ENCODE results near the gene SERBP1. TPM values are rescaled to one million over a fixed set of nuclear protein-coding genes. Genes with fewer than 3 reads are reported as not detected.

SERBP1 gene
- total and polyA plus RNA-seq, 2 of the 8 experiments (the other 6 are each of a cell fraction or from before 2014, with no cell fraction given) = 229 to 536 TPM

DNA sequence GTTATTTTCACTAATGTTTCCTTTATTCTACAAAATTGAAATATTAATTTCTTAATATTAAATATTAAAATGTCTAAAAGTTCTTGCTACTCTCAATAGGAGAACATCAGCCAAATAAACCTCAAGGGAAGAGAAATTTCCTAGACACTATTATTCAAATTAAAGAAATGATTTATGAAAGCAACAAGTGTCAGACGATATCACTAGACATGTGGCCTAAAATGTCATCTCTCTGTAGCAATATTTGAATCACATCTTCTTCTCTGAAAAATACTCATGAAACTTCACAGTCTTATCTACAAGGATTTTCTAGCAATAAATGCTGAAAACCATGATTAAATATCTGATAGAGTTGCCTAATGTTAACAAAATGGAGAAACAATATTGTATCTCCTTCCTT is 2.5 kb upstream of the SERBP1 start:
- peaks cover 7% of the 10 kb centered on the region for H3K23me2 ChIP-seq (ENCODE audit: low read depth, low read length)
- DNase-seq (ENCODE audit: low read depth in 1 of 2, low spot score in 2 of 2) = no peak

More for the DNA sequence above, 2.5 kb upstream of the SERBP1 start:
- no peak overlapping the region for H3K56ac ChIP-seq (replicated peaks; ENCODE audit: insufficient read length, low read depth, low read length)
- peaks cover 0 to 12% (median 2%) of the 10 kb centered on the region in 4 experiments; a peak in 3 of 7 replicates for H3K4me1 ChIP-seq (replicated peaks in 1 of 4; ENCODE audit: control insufficient read depth in 3 of 4, insufficient read depth in 4 of 4, low read length in 3 of 4)
- H2BK15ac ChIP-seq (ENCODE audit: low read length) = no peak overlapping the region
- 0 out of 4 replicates have a peak overlapping the region, but pooled peaks of 1 of the 2 experiments have one; percentile 91 for H3K4me2 ChIP-seq (ENCODE audit: insufficient read depth in 1 of 2, low read depth in 2 of 2, low read length in 2 of 2)
- peaks cover 21 to 34% of the 10 kb centered on the region in 2 experiments for H3K79me2 ChIP-seq (ENCODE audit: control insufficient read depth in 1 of 2, insufficient read depth in 2 of 2, low read length in 2 of 2)
- ChIA-PET CTCF (ENCODE audit: partially characterized antibody) (interaction anchor here (0.8 to 6.7 kb wide), 9 partner anchors 9 to 219 kb away, joined by 3 to 40 read pairs (median 5); no protein-coding TSS in a partner anchor), POLR2A (ENCODE audit: partially characterized antibody) (interaction anchor here (0.6 to 7.8 kb wide), 12 partner anchors 8 to 121 kb away, joined by 3 to 153 read pairs (median 27); no protein-coding TSS in a partner anchor)
- FAIRE-seq = no peak
- WGBS, 2 experiments (ENCODE audit: extremely low coverage in 1 of 2, insufficient coverage in 1 of 2, insufficient read length in 1 of 2, insufficient replicate concordance in 2 of 2, low coverage in 1 of 2, low lambda C conversion rate in 2 of 2, missing lambda C conversion rate in 1 of 2) = 90% methylated on average over 1 of the region's 1 CpG; no CpG with 5 or more reads in 1 of the 2 experiments
- no peak overlapping the region for H2BK5ac ChIP-seq (ENCODE audit: low read depth, low read length)
- peaks cover 14 to 20% of the 10 kb centered on the region in 2 experiments for H4K20me1 ChIP-seq (replicated peaks in 1 of 2; ENCODE audit: control insufficient read depth in 1 of 2, insufficient read depth in 2 of 2, low read length in 2 of 2)
- TF ChIP-seq KDM5A (IDR thresholded peaks at IDR 0.05; ENCODE audit: low read length) (no peak), POLR2AphosphoS5 (IDR thresholded peaks at IDR 0.05; ENCODE audit: low read depth, low read length) (no peak), BACH1 (IDR thresholded peaks at IDR 0.05; ENCODE audit: low read length) (no peak), SP2 (IDR thresholded peaks at IDR 0.05; ENCODE audit: low read length) (no peak), JUN (IDR thresholded peaks at IDR 0.05; ENCODE audit: low read depth, low read length) (no peak), TAF1 (IDR thresholded peaks at IDR 0.05; ENCODE audit: low read depth, low read length) (no peak), GTF2F1 (IDR thresholded peaks at IDR 0.05; ENCODE audit: borderline replicate concordance, low read depth, low read length) (no peak), TCF12 (IDR thresholded peaks at IDR 0.05; ENCODE audit: low read depth, low read length) (no peak), POU5F1 (IDR thresholded peaks at IDR 0.05; ENCODE audit: low read depth, low read length) (no peak)
- TF ChIP-seq, protein P1, sequence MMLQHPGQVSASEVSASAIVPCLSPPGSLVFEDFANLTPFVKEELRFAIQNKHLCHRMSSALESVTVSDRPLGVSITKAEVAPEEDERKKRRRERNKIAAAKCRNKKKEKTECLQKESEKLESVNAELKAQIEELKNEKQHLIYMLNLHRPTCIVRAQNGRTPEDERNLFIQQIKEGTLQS (IDR thresholded peaks at IDR 0.05; ENCODE audit: insufficient read depth, low read depth, low read length) = no peak
- TF ChIP-seq, protein P2, sequence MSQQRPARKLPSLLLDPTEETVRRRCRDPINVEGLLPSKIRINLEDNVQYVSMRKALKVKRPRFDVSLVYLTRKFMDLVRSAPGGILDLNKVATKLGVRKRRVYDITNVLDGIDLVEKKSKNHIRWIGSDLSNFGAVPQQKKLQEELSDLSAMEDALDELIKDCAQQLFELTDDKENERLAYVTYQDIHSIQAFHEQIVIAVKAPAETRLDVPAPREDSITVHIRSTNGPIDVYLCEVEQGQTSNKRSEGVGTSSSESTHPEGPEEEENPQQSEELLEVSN (IDR thresholded peaks at IDR 0.05) = no peak
- no peak overlapping the region for H2BK20ac ChIP-seq (ENCODE audit: low read length)
- H2AFZ ChIP-seq (ENCODE audit: low read length) = no peak overlapping the region
- H3K18ac ChIP-seq (ENCODE audit: extremely low read depth, low read length) = no peak overlapping the region
- H3K23ac ChIP-seq (ENCODE audit: insufficient read length) = no peak overlapping the region
- H3K9me3 ChIP-seq (ENCODE audit: insufficient read depth in 2 of 2, low read depth in 1 of 2, low read length in 1 of 2) = no peaks in the 10 kb centered on the region
- no peak overlapping the region for H3K14ac ChIP-seq (ENCODE audit: insufficient read length)
- H2AK5ac ChIP-seq (ENCODE audit: low read depth, low read length) = no peak overlapping the region
- no peak overlapping the region for H3K4me3 ChIP-seq (ENCODE audit: extremely low read depth in 1 of 4, insufficient read depth in 2 of 4, low read depth in 3 of 4, low read length in 4 of 4)
- H4K91ac ChIP-seq (replicated peaks; ENCODE audit: insufficient read length, low read length) = no peak overlapping the region
- H3K27ac ChIP-seq (ENCODE audit: low read depth, low read length) = no peak overlapping the region
- no peaks in the 10 kb centered on the region for H3K27me3 ChIP-seq (replicated peaks in 1 of 4; ENCODE audit: control insufficient read depth in 3 of 4, extremely low read depth in 1 of 4, insufficient read depth in 3 of 4, low read length in 3 of 4)
- peaks cover 0 to 17% (median 3%) of the 10 kb centered on the region in 4 experiments; a peak in 4 of 8 replicates for H3K36me3 ChIP-seq (ENCODE audit: control insufficient read depth in 2 of 4, insufficient read depth in 4 of 4, low read length in 3 of 4)
- H3K79me1 ChIP-seq (ENCODE audit: low read depth, low read length) = no peaks in the 10 kb centered on the region
- H3K4ac ChIP-seq (replicated peaks; ENCODE audit: insufficient read length, low read depth, low read length) = no peak overlapping the region
- no peak overlapping the region for H3K9ac ChIP-seq (replicated peaks in 1 of 4; ENCODE audit: extremely low read depth in 1 of 4, low read depth in 3 of 4, low read length in 3 of 4)
- H4K8ac ChIP-seq (ENCODE audit: extremely low read depth, insufficient read depth, low read length) = no peak overlapping the region
- no peak overlapping the region for H2BK120ac ChIP-seq (replicated peaks; ENCODE audit: low read depth, low read length)
- H2BK12ac ChIP-seq (ENCODE audit: low read depth, low read length) = no peak overlapping the region
- H4K5ac ChIP-seq (ENCODE audit: insufficient read length, low read depth, low read length) = no peak overlapping the region
